GM19238 (cell line): ENCODE results near the gene CYFIP2.

Experiments used
- DNase-seq: peaks from one replicate; pipeline ENCODE4 v3.0.0; 2011; ENCODE audit warnings: low spot score; ENCODE audit not compliant: insufficient read length

Gene CYFIP2

DNA sequence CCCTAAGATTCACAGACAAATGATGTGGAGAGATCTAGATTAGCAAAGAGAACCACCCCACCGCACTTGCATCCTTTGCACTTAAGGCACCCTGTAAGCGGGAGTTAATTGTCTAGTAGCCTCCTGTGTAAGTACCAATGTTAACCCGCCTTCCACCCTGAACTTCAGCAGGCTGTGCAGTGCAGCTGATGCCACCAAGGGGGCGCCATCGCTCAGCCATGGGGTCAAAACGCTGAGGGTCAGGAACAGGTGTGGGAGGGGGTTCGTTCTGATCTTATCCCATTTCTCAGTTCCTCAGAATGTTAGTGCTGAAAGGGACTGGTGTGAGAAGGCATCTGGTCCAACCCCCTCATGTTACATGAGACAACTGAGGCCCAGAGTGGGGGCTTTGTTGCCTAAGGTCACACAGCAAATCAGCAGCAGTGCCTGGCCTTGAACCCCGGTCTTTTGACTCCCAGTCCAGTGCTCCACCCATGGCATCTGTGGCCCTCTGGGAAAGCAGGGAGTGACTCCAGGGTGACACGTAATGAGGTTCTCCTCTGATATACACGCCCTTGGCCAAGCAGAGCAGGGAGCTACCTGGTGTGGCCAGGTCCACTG is 57.3 kb downstream of the CYFIP2 start:
- no peak for DNase-seq

DNA sequence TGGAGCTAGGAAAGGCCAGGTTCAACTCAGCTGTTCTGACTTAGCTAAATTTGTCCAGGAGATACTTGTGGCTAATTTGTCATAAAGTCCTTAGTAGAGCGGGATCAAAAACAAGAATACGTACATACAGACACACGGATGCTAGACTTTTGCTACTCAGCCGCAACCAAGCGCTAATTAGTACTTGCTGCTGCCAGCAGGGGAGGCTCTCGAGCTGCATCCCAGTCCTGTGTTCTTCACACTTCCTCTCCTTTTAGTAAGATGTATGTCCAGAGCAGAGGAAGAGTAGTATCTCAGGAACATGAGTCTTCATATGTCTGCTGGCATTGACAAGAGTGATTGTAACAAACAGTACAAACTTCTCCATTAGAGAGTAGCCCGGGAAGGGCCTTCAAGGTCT is 58.3 kb downstream of the CYFIP2 start:
- no peak for DNase-seq

- DNase-seq = no peak
Observed at GRCh38 chr5:157326440-157327005, 60.6 kb downstream of the CYFIP2 start.

DNA sequence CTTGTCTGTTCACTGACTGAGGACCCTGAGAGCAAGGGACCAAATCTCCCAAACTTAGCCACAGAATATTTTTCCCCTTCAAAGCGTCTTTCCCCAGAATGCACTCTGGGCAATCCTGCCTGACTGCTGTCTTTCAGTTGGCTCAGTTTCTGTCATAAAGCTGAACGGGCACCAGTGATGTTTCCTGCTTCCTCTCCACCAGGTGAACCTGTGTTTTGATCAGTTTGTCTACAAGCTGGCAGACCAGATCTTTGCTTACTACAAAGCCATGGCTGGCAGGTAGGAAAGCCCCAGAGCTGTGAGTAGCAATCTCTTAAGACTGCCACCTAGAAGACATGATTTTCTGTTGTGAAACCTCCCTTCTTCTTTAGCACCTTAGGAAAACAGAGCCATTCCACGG is 61.8 kb downstream of the CYFIP2 start:
- DNase-seq = no peak

DNA sequence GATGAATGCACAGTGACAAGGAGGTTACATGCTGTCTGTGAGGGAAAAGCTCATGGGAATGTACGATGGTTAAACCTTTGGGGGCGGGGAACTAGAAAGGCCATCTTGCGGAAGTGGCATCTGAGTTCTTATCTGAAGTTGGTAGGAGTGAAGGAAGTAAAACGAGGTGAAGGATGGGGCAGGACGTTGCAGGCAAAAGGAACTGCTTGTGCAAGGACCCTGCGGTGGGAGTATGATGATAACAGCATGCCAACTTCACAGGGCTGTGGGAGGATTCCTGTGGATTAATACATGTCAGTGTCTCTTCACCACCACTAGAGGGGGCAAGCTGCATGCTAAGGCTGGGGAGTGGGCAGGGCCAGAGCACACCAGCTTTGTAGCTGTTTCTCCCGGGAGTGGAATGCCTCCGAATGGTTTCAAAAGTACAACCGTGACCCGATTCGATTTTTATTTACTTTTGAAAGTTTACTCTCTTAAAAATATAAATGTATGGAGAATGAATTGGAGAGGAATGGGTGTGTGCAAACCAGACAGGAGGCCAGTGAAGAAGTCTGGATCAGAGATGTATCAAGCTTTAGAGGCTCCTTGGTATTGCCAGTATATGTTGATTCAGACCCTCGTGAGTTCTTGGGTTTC is 62.5 kb downstream of the CYFIP2 start:
- peak; percentile 70 for DNase-seq

- no peak for DNase-seq
Observed at GRCh38 chr5:157331807-157332206, 65.9 kb downstream of the CYFIP2 start.

GRCh38 chr5:157335534-157336422 is 69.9 kb downstream of the CYFIP2 start:
- no peak for DNase-seq

DNA sequence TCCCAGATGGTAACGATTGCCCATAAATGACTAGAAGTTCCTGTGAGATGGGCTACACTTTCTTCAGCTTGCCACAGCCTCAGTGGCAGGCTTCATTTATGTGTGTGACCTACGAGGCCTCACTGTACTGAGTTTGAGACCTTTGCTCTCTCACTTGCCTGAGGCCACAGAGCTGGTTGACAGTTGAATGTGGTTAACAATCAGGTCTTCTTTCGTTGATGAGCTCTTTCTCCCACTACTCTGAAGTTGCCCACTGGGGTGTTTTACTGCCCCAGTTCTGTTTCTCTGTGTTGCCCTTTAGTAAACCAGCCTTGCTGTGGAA is 70.5 kb downstream of the CYFIP2 start:
- DNase-seq = no peak

DNA sequence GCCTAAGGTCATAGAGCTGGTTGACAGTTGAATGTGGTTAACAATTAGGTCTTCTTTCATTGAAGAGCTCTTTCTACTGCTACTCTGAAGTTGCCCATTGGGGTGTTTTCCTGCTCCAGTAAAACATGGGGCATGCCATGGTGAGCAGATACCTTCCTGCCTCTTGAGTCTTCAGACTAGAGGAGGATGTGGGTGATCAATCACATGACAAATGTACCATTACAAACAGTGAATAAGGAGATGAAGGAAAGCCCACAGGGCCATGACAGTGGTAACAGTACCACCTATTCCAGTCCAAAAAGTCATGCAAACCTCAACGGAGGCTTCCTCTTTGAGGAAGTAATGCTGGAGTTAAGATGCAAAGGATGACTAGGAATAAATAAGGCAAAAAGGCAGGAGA is 73.5 kb downstream of the CYFIP2 start:
- no peak for DNase-seq

GRCh38 chr5:157342822-157343402 is 77.0 kb downstream of the CYFIP2 start:
- peak; percentile 32 for DNase-seq

- no peak for DNase-seq
Observed at GRCh38 chr5:157343842-157344790, 78.2 kb downstream of the CYFIP2 start.

DNA sequence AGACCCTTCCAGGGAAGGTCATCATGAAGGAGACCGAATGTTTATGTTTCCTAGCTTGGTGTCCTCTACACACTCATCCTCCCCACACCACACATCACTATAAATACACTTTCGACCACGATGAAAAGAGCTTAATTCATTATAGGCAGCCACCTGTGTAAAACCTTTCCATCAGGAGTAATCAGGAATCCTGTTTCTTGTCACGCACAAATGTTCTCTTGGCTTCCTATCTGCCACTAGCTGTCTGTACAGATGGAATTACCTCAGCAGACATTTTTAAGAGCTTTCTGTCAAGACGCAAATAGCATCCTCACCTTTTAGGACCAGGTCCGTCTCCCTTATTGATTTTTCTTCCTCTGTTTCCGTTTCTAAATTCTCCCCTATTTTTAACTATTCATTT is 79.1 kb downstream of the CYFIP2 start:
- no peak for DNase-seq

- DNase-seq = no peak
Observed at GRCh38 chr5:157345485-157345884, 79.6 kb downstream of the CYFIP2 start.

GRCh38 chr5:157347301-157348048 is 81.6 kb downstream of the CYFIP2 start:
- no peak for DNase-seq

DNA sequence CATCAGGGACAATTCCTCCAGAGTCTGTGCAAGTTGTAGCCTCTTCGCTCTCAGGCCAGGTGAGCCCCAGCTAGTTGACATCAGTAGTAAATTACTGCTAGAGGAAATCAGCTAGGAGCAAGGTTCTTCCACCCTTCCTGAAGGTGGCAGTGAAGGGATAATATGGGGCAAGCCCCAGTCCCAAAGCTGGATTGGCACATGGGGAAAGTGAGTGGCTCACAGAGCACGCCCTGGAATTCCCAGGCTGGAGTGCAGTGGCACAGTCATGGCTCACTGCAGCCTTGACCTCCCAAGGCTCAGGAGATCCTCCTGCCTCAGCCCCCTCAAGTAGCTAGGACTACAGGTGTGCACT is 82.1 kb downstream of the CYFIP2 start:
- DNase-seq = no peak

GRCh38 chr5:157350939-157351801 is 85.2 kb downstream of the CYFIP2 start:
- DNase-seq = no peak

GRCh38 chr5:157351802-157352092 is 85.8 kb downstream of the CYFIP2 start:
- no peak for DNase-seq

DNA sequence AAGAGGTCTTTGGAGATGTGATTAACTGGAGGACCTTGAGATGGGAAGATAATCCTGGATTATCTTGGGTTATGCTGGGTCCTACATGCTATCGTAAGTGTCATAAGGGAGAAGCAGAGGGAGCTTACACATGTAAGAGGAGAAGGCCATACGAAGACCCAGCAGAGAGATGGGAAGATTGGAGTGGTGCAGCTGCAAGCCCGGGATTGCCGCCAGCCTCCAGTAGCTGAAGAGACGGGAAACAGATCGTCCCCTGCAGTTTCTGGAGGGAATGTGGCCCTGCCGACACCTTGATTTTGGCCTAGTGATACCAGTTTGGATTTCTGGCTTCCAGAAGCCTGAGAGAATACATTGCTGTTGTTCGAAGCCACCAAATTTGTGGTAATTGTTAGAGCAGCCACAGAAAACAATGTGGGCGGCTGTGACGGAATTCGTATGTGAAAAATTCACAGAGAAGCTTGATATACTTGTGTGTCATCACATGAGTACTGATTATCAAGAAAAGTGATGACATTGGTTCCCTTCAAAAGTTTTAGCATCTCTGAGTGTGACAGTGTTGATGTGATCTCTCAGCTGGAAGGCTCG is 86.9 kb downstream of the CYFIP2 start:
- DNase-seq = no peak

DNA sequence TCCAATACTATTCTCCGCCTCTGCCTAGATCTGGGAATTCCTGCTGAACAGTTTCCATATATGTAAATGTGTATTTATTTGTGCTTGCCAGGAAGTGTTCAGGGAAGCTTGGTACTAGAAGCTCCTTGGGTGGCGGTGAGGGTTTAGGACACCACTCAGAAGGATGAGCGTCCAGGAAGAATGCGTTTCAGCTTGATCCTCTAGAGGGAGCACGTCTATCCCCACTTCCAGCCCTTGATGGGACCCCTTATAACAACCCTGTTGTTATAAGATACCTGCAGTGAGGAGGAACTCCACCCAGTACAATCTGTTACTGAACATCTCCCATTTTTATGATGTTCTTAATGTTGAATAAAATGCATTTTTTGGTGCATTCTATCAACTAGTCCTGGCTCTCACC is 88.9 kb downstream of the CYFIP2 start:
- no peak for DNase-seq
